Measurements from ENCODE around the gene ATP6V0C. TPM values are rescaled to one million over a fixed set of nuclear protein-coding genes. Genes with fewer than 3 reads are reported as not detected.

ATP6V0C gene
- total and polyA plus RNA-seq, 2 of the 13 experiments (the other 11 are each of a cell fraction or from before 2014, with no cell fraction given), result 10.4 to 20.1 TPM

DNA sequence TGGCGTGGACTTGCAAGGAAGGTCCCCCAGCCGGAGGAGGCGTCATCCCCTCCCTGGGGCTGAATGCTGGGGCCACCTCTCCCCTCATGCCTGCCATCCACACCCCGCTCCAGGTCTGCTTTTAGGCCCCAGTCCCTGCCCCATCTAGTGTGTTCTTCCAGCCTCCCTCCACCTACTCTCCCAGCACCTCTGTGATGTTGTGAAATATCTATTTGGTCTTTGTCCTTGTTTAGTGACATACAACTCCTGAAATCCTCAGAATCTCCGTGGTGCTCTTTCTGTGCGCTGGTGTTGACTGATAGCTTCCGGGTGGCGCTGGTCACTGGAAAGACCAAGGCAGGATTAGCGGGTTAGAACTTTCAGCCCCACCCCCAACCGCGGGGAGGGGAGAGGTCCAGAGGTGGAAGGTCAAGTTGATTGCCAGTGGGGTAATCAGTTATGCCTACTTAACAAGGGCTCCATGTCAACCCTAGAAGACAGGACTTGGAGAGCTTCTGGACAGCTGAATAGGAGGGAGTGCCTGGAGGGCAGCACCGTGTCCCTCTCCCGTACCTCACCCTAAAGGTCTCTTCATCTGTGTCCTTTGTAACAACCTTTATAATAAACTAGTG, 28.7 kb upstream of the ATP6V0C start (continued):
- TF ChIP-seq ARHGAP35 (CRISPR knock-in tag; IDR thresholded peaks at IDR 0.05; ENCODE audit: borderline replicate concordance) (no peak), ZNF841 (CRISPR knock-in tag; IDR thresholded peaks at IDR 0.05; ENCODE audit: borderline replicate concordance) (no peak), MEIS1 (CRISPR knock-in tag; IDR thresholded peaks at IDR 0.05; ENCODE audit: borderline replicate concordance) (no peak), ZSCAN31 (CRISPR knock-in tag; IDR thresholded peaks at IDR 0.05; ENCODE audit: low read depth) (peak; percentile 75; the same call in 1 of the 2 replicates), ZSCAN30 (CRISPR knock-in tag; IDR thresholded peaks at IDR 0.05) (no peak), GPN1 (CRISPR knock-in tag; IDR thresholded peaks at IDR 0.05; ENCODE audit: borderline replicate concordance) (no peak), FOXA3 (CRISPR knock-in tag; IDR thresholded peaks at IDR 0.05) (peak; percentile 88), CEBPB (IDR thresholded peaks at IDR 0.05; ENCODE audit: borderline replicate concordance, low read depth, low read length) (peak; percentile 95), ZFP37 (CRISPR knock-in tag; IDR thresholded peaks at IDR 0.05; ENCODE audit: borderline replicate concordance) (0 out of 2 replicates have a peak, but pooled peaks have one; percentile 25), PHF21A (CRISPR knock-in tag; IDR thresholded peaks at IDR 0.05) (peak; percentile 92), ZNF549 (CRISPR knock-in tag; IDR thresholded peaks at IDR 0.05) (no peak), KLF15 (CRISPR knock-in tag; IDR thresholded peaks at IDR 0.05; ENCODE audit: borderline replicate concordance) (no peak), ZNF350 (CRISPR knock-in tag; IDR thresholded peaks at IDR 0.05; ENCODE audit: borderline replicate concordance, low read depth) (peak; percentile 79), SKI (IDR thresholded peaks at IDR 0.05; ENCODE audit: partially characterized antibody) (peak; percentile 93), SMAD3 (CRISPR knock-in tag; IDR thresholded peaks at IDR 0.05) (peak; percentile 56; the same call in 1 of the 2 replicates), SCMH1 (CRISPR knock-in tag; IDR thresholded peaks at IDR 0.05; ENCODE audit: borderline replicate concordance) (no peak)
- TF ChIP-seq, protein P1, sequence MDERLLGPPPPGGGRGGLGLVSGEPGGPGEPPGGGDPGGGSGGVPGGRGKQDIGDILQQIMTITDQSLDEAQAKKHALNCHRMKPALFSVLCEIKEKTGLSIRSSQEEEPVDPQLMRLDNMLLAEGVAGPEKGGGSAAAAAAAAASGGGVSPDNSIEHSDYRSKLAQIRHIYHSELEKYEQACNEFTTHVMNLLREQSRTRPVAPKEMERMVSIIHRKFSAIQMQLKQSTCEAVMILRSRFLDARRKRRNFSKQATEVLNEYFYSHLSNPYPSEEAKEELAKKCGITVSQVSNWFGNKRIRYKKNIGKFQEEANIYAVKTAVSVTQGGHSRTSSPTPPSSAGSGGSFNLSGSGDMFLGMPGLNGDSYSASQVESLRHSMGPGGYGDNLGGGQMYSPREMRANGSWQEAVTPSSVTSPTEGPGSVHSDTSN (CRISPR knock-in tag; IDR thresholded peaks at IDR 0.05), result no peak
- TF ChIP-seq, protein P2, sequence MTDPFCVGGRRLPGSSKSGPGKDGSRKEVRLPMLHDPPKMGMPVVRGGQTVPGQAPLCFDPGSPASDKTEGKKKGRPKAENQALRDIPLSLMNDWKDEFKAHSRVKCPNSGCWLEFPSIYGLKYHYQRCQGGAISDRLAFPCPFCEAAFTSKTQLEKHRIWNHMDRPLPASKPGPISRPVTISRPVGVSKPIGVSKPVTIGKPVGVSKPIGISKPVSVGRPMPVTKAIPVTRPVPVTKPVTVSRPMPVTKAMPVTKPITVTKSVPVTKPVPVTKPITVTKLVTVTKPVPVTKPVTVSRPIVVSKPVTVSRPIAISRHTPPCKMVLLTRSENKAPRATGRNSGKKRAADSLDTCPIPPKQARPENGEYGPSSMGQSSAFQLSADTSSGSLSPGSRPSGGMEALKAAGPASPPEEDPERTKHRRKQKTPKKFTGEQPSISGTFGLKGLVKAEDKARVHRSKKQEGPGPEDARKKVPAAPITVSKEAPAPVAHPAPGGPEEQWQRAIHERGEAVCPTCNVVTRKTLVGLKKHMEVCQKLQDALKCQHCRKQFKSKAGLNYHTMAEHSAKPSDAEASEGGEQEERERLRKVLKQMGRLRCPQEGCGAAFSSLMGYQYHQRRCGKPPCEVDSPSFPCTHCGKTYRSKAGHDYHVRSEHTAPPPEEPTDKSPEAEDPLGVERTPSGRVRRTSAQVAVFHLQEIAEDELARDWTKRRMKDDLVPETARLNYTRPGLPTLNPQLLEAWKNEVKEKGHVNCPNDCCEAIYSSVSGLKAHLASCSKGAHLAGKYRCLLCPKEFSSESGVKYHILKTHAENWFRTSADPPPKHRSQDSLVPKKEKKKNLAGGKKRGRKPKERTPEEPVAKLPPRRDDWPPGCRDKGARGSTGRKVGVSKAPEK (CRISPR knock-in tag; IDR thresholded peaks at IDR 0.05; ENCODE audit: borderline replicate concordance), result no peak
- TF ChIP-seq, protein P3, sequence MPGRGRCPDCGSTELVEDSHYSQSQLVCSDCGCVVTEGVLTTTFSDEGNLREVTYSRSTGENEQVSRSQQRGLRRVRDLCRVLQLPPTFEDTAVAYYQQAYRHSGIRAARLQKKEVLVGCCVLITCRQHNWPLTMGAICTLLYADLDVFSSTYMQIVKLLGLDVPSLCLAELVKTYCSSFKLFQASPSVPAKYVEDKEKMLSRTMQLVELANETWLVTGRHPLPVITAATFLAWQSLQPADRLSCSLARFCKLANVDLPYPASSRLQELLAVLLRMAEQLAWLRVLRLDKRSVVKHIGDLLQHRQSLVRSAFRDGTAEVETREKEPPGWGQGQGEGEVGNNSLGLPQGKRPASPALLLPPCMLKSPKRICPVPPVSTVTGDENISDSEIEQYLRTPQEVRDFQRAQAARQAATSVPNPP (CRISPR knock-in tag; IDR thresholded peaks at IDR 0.05), result no peak
- TF ChIP-seq, protein P4, sequence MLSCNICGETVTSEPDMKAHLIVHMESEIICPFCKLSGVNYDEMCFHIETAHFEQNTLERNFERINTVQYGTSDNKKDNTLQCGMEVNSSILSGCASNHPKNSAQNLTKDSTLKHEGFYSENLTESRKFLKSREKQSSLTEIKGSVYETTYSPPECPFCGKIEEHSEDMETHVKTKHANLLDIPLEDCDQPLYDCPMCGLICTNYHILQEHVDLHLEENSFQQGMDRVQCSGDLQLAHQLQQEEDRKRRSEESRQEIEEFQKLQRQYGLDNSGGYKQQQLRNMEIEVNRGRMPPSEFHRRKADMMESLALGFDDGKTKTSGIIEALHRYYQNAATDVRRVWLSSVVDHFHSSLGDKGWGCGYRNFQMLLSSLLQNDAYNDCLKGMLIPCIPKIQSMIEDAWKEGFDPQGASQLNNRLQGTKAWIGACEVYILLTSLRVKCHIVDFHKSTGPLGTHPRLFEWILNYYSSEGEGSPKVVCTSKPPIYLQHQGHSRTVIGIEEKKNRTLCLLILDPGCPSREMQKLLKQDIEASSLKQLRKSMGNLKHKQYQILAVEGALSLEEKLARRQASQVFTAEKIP (CRISPR knock-in tag; IDR thresholded peaks at IDR 0.05; ENCODE audit: borderline replicate concordance), result no peak
- TF ChIP-seq, protein P5, sequence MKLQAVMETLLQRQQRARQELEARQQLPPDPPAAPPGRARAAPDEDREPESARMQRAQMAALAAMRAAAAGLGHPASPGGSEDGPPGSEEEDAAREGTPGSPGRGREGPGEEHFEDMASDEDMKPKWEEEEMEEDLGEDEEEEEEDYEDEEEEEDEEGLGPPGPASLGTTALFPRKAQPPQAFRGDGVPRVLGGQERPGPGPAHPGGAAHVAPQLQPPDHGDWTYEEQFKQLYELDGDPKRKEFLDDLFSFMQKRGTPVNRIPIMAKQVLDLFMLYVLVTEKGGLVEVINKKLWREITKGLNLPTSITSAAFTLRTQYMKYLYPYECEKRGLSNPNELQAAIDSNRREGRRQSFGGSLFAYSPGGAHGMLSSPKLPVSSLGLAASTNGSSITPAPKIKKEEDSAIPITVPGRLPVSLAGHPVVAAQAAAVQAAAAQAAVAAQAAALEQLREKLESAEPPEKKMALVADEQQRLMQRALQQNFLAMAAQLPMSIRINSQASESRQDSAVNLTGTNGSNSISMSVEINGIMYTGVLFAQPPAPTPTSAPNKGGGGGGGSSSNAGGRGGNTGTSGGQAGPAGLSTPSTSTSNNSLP (IDR thresholded peaks at IDR 0.05; ENCODE audit: low read depth, low read length), result no peak
